HL-60 (cell line): Measurements from ENCODE around the gene SENP1.

ENCODE experiments used
- DNase-seq, 2 experiments: peaks; one replicate each; pipeline ENCODE4 v3.0.0-alpha.2; 2010 to 2020; ENCODE audit warnings: low read depth in 1 of 2, low spot score in 1 of 2
- H3K27ac ChIP-seq: fragments of 250-450 bp; sonication (Bioruptor Pico); replicated peaks from 2 replicates; pipeline ENCODE4 v1.5.1; 2020; ENCODE audit warnings: mild to moderate bottlenecking, moderate library complexity
- H3K27me3 ChIP-seq: fragments of 250-450 bp; sonication (Bioruptor Pico); 2 replicates; pipeline ENCODE4 v1.5.1; 2021; ENCODE audit warnings: mild to moderate bottlenecking, moderate library complexity; ENCODE audit not compliant: insufficient read depth, poor library complexity, severe bottlenecking
- H3K4me3 ChIP-seq: replicated peaks from 2 replicates; pipeline ENCODE4 v1.5.1; 2011; ENCODE audit warnings: mild to moderate bottlenecking, control low read depth, low read length; ENCODE audit not compliant: insufficient read depth
- CTCF ChIP-seq: IDR thresholded peaks from one replicate; pipeline ENCODE4 v1.5.1; 2011; ENCODE audit warnings: low read length, control low read depth, inconsistent platforms; ENCODE audit not compliant: insufficient read depth
- GABPA ChIP-seq: IDR thresholded peaks from 2 replicates; pipeline ENCODE4 v1.6.1; 2012; ENCODE audit warnings: low read depth
- POLR2AphosphoS5 ChIP-seq: IDR thresholded peaks from 2 replicates; pipeline ENCODE4 v1.6.1; 2012; ENCODE audit warnings: low read depth
- REST ChIP-seq: IDR thresholded peaks from 2 replicates; pipeline ENCODE4 v1.6.1; 2012; ENCODE audit warnings: low read depth; ENCODE audit not compliant: insufficient replicate concordance
- SPI1 ChIP-seq: IDR thresholded peaks from 2 replicates; pipeline ENCODE4 v1.6.1; 2012; ENCODE audit warnings: low read depth, mild to moderate bottlenecking, borderline replicate concordance

SENP1 gene

GRCh38 chr12:48075832-48076231 lies 30.0 kb downstream of the SENP1 start:
- Histone ChIP-seq H3K27me3 (no peaks in the 10 kb centered on the region), H3K4me3 (no peak overlapping the region), H3K27ac (no peak overlapping the region)
- TF ChIP-seq POLR2AphosphoS5 (no peak), GABPA (no peak), REST (no peak), SPI1 (no peak), CTCF (no peak)
- DNase-seq, result no peak

GRCh38 chr12:48074266-48074665 lies 31.6 kb downstream of the SENP1 start:
- DNase-seq, result no peak
- H3K4me3 ChIP-seq, result no peak overlapping the region
- TF ChIP-seq REST (no peak), POLR2AphosphoS5 (no peak), GABPA (no peak), SPI1 (no peak), CTCF (no peak)
- H3K27me3 ChIP-seq, result no peaks in the 10 kb centered on the region
- no peak overlapping the region for H3K27ac ChIP-seq

- TF ChIP-seq CTCF, result no peak
- TF ChIP-seq GABPA, result no peak
- no peak for TF ChIP-seq POLR2AphosphoS5
- no peak for TF ChIP-seq SPI1
- no peak for TF ChIP-seq REST
- Histone ChIP-seq H3K27ac (no peak overlapping the region), H3K27me3 (no peaks in the 10 kb centered on the region), H3K4me3 (no peak overlapping the region)
- DNase-seq, result no peak
Measured at GRCh38 chr12:48072266-48072665, 33.6 kb downstream of the SENP1 start.
